SK-N-SH (cell line): ENCODE data around the gene SLC29A1. TPM values are rescaled to one million over a fixed set of nuclear protein-coding genes. Genes with fewer than 3 reads are reported as not detected.

Experiments
- CTCF ChIA-PET: fragments of 300-600, 350-600 bp; formaldehyde crosslinking; extraction: SDS; loops from one replicate; lab custom pipeline; 2021; lab: Yijun Ruan, JAX
- POLR2A ChIA-PET: fragments of 350-600 bp; sonication (Branson Sonifier 250); formaldehyde crosslinking; extraction: SDS; loops from one replicate; lab custom pipeline; 2020; ENCODE audit warnings: antibody characterized with exemption, inconsistent platforms; lab: Yijun Ruan, JAX
- DNase-seq: peaks from one replicate; pipeline ENCODE4 v3.0.0; 2012
- H2AFZ ChIP-seq: fragments of 200-600 bp; sonication (generic); 2 replicates; pipeline ENCODE4 v1.8.1; 2016; ENCODE audit warnings: antibody characterized with exemption, mild to moderate bottlenecking, low read depth
- H3F3A ChIP-seq: fragments of 200-600 bp; sonication (generic); replicated peaks from 2 replicates; pipeline ENCODE3; 2016; ENCODE audit warnings: antibody characterized with exemption, mild to moderate bottlenecking; ENCODE audit not compliant: insufficient read depth
- H3K27ac ChIP-seq, 2 experiments: fragments of 200-500 bp in 1 of 2; fragments of 200-600 bp in 1 of 2; sonication (Bioruptor generic) in 1 of 2; sonication (generic), shearing (Covaris generic) in 1 of 2; 2 replicates each; pipeline versions ENCODE4 v1.5.1 to v1.6.1; 2014 to 2016; ENCODE audit warnings: low read depth in 2 of 2, inconsistent platforms in 1 of 2, low read length in 1 of 2, mild to moderate bottlenecking in 1 of 2, mixed read lengths in 1 of 2
- H3K27me3 ChIP-seq: fragments of 200-600 bp; sonication (generic), shearing (Covaris generic); 2 replicates; pipeline ENCODE4 v1.6.1; 2016; ENCODE audit warnings: mixed run types; ENCODE audit not compliant: insufficient read depth
- H3K36me3 ChIP-seq, 2 experiments: fragments of 200-500 bp in 1 of 2; fragments of 200-600 bp in 1 of 2; sonication (Bioruptor generic) in 1 of 2; sonication (generic) in 1 of 2; replicated peaks in 1 of 2; 2 replicates each; pipeline versions ENCODE3 to v1.5.1; 2014 to 2016; ENCODE audit warnings: low read length in 1 of 2, mild to moderate bottlenecking in 1 of 2; ENCODE audit not compliant: insufficient read depth in 2 of 2, control insufficient read depth in 1 of 2
- H3K4me1 ChIP-seq, 2 experiments: fragments of 200-500 bp in 1 of 2; fragments of 200-600 bp in 1 of 2; sonication (Bioruptor generic) in 1 of 2; sonication (generic), shearing (Covaris generic) in 1 of 2; 2 replicates each; pipeline versions ENCODE4 v1.5.1 to v1.6.1; 2014 to 2016; ENCODE audit warnings: low read depth in 1 of 2, low read length in 1 of 2, mixed run types in 1 of 2; ENCODE audit not compliant: insufficient read depth in 2 of 2, control insufficient read depth in 1 of 2
- H3K4me2 ChIP-seq: fragments of 200-600 bp; sonication (generic), shearing (Covaris generic); 2 replicates; pipeline ENCODE4 v1.6.1; 2017; ENCODE audit warnings: mixed run types
- H3K4me3 ChIP-seq, 2 experiments: fragments of 200-500 bp in 1 of 2; fragments of 200-600 bp in 1 of 2; sonication (Bioruptor generic) in 1 of 2; sonication (generic), shearing (Covaris generic) in 1 of 2; 2 replicates each; pipeline versions ENCODE4 v1.5.1 to v1.8.1; 2014 to 2016; ENCODE audit warnings: low read depth in 2 of 2, inconsistent platforms in 1 of 2, low read length in 1 of 2, mild to moderate bottlenecking in 1 of 2, mixed read lengths in 1 of 2, moderate library complexity in 1 of 2
- H3K79me2 ChIP-seq: fragments of 200-600 bp; sonication (generic); 2 replicates; pipeline ENCODE4 v1.8.1; 2017; ENCODE audit warnings: mild to moderate bottlenecking; ENCODE audit not compliant: insufficient read depth
- H3K9ac ChIP-seq: fragments of 200-600 bp; sonication (generic); 2 replicates; pipeline ENCODE4 v1.6.1; 2017; ENCODE audit warnings: mixed run types
- H3K9me2 ChIP-seq: fragments of 200-600 bp; sonication (generic); 2 replicates; pipeline ENCODE4 v1.6.1; 2017; ENCODE audit warnings: mixed run types
- H3K9me3 ChIP-seq: fragments of 200-600 bp; sonication (generic); 2 replicates; pipeline ENCODE4 v1.6.1; 2017; ENCODE audit warnings: mixed run types, mild to moderate bottlenecking, moderate library complexity
- H4K20me1 ChIP-seq: fragments of 200-600 bp; sonication (generic); 2 replicates; pipeline ENCODE4 v1.6.1; 2017; ENCODE audit warnings: mild to moderate bottlenecking, mixed run types; ENCODE audit not compliant: insufficient read depth
- CHD2 ChIP-seq: fragments of 150-350 bp; IDR thresholded peaks from 2 replicates; pipeline ENCODE4 v1.6.1; 2018; ENCODE audit warnings: low read length; ENCODE audit not compliant: partially characterized antibody
- ELF1 ChIP-seq: IDR thresholded peaks from 2 replicates; pipeline ENCODE4 v1.4.0; 2012
- EP300 ChIP-seq, 2 experiments: IDR thresholded peaks; 2 replicates each; pipeline versions ENCODE4 v1.4.0 to v1.6.1; 2012; ENCODE audit warnings: borderline replicate concordance in 1 of 2, low read depth in 1 of 2, low read length in 1 of 2
- FOSL2 ChIP-seq: IDR thresholded peaks from 2 replicates; pipeline ENCODE4 v1.4.0; 2012; ENCODE audit warnings: low read depth, mild to moderate bottlenecking, moderate library complexity, borderline replicate concordance
- FOXM1 ChIP-seq: IDR thresholded peaks from 2 replicates; pipeline ENCODE4 v1.4.0; 2012; ENCODE audit warnings: low read depth, mild to moderate bottlenecking
- GABPA ChIP-seq: IDR thresholded peaks from 2 replicates; pipeline ENCODE4 v1.4.0; 2012; ENCODE audit warnings: low read depth, mild to moderate bottlenecking
- GATA2 ChIP-seq: sonication (generic); formaldehyde crosslinking; IDR thresholded peaks from 2 replicates; pipeline ENCODE4 v1.5.0; 2020; ENCODE audit warnings: mild to moderate bottlenecking, missing genetic modification reagents
- JUND ChIP-seq: IDR thresholded peaks from 2 replicates; pipeline ENCODE4 v1.4.0; 2012
- MEF2A ChIP-seq: IDR thresholded peaks from 2 replicates; pipeline ENCODE4 v1.4.0; 2012; ENCODE audit warnings: low read depth, borderline replicate concordance
- MXI1 ChIP-seq: IDR thresholded peaks from 2 replicates; pipeline ENCODE4 v1.6.1; 2012; ENCODE audit warnings: mild to moderate bottlenecking, low read depth, low read length, improper control_type of control experiment
- NFIC ChIP-seq: IDR thresholded peaks from 2 replicates; pipeline ENCODE4 v1.4.0; 2012; ENCODE audit warnings: borderline replicate concordance
- NRF1 ChIP-seq: IDR thresholded peaks from 2 replicates; pipeline ENCODE4 v1.6.1; 2012; ENCODE audit warnings: low read depth, mild to moderate bottlenecking, low read length
- RAD21 ChIP-seq: IDR thresholded peaks from 2 replicates; pipeline ENCODE4 v1.6.1; 2012; ENCODE audit warnings: mild to moderate bottlenecking, low read length
- RCOR1 ChIP-seq: fragments of 150-350 bp; IDR thresholded peaks from 2 replicates; pipeline ENCODE4 v1.6.1; 2017; ENCODE audit warnings: antibody characterized with exemption, low read length
- RXRA ChIP-seq: IDR thresholded peaks from 2 replicates; pipeline ENCODE4 v1.4.0; 2012; ENCODE audit warnings: low read depth, mild to moderate bottlenecking, borderline replicate concordance
- SMC3 ChIP-seq: IDR thresholded peaks from 2 replicates; pipeline ENCODE4 v1.6.1; 2012; ENCODE audit warnings: low read depth, low read length, improper control_type of control experiment
- TEAD4 ChIP-seq: IDR thresholded peaks from 2 replicates; pipeline ENCODE4 v1.4.0; 2012; ENCODE audit warnings: mild to moderate bottlenecking, borderline replicate concordance; ENCODE audit not compliant: insufficient read depth
- WGBS: methylation state at CpG from one replicate; pipeline ENCODE4 v1.1.6; 2017; ENCODE audit warnings: low lambda C conversion rate; 5-methylcytosine and 5-hydroxymethylcytosine counted together
- polyA plus RNA-seq, 3 experiments: library from polyadenylated mRNA; depleted of rRNA; stranded (reverse); fragments of >200 nt; gene quantifications; 2 replicates each; pipeline ENCODE4 v1.2.3, GENCODE V29; 2012
- TF ChIP-seq, protein P1 (sequence below): IDR thresholded peaks from 2 replicates; pipeline ENCODE4 v1.6.1; 2012; ENCODE audit warnings: mild to moderate bottlenecking, low read depth, low read length, moderate library complexity
- TF ChIP-seq, protein P2 (sequence below): fragments of 150-350 bp; IDR thresholded peaks from 2 replicates; pipeline ENCODE4 v1.6.1; 2017; ENCODE audit warnings: antibody characterized with exemption, low read length, low read depth, borderline replicate concordance
- TF ChIP-seq, protein P3 (sequence below): fragments of 150-350 bp; IDR thresholded peaks from 2 replicates; pipeline ENCODE4 v1.6.1; 2016; ENCODE audit warnings: mild to moderate bottlenecking, low read depth, low read length
- TF ChIP-seq, protein P4 (sequence below): IDR thresholded peaks from 2 replicates; pipeline ENCODE4; 2012

The SLC29A1 gene
- polyA plus RNA-seq, 1 of the 3 experiments (the other 2 are of a cell fraction) = 44.5 TPM

DNA sequence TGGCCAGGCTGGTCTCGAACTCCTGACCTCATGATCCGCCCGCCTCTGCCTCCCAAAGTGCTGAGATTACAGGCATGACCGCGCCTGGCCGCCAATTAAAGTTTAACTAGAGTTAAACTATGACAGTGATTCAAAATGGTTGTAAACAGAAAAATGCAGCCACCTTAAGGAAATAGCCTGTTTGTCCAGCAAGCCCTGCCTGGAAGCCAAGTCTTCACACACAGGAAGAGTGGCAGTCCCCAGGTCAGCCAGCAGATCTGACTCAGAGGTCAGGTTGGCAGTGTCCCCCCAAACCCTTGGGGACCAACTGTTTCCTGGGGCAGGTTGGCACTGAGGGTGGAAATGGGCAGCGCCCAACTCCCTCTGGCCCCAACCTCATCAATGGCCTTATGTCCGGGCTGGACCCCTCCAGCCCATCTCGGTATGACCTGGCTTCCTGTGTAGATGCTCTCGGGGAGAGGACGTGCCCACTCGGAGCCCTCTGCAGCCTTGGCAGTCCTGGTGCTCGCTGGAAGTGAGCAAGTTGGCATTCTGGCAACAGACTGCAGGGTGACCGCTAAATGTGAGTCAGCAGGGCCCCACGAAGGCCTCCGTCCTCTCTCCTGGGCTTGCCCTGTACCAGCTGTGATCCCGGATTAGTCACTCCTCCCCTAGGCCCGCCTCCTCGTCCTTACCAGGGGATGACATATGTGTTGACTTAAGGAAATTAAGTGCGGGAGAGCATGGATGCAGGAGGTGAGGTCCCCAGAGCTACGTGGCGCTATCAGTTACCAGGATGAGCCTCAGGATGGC is 13.8 kb downstream of the SLC29A1 start (continued):
- TF ChIP-seq MEF2A (no peak), SMC3 (no peak), GABPA (no peak; the same call in 1 of the 2 replicates), NRF1 (no peak)
- TF ChIP-seq, protein P1, sequence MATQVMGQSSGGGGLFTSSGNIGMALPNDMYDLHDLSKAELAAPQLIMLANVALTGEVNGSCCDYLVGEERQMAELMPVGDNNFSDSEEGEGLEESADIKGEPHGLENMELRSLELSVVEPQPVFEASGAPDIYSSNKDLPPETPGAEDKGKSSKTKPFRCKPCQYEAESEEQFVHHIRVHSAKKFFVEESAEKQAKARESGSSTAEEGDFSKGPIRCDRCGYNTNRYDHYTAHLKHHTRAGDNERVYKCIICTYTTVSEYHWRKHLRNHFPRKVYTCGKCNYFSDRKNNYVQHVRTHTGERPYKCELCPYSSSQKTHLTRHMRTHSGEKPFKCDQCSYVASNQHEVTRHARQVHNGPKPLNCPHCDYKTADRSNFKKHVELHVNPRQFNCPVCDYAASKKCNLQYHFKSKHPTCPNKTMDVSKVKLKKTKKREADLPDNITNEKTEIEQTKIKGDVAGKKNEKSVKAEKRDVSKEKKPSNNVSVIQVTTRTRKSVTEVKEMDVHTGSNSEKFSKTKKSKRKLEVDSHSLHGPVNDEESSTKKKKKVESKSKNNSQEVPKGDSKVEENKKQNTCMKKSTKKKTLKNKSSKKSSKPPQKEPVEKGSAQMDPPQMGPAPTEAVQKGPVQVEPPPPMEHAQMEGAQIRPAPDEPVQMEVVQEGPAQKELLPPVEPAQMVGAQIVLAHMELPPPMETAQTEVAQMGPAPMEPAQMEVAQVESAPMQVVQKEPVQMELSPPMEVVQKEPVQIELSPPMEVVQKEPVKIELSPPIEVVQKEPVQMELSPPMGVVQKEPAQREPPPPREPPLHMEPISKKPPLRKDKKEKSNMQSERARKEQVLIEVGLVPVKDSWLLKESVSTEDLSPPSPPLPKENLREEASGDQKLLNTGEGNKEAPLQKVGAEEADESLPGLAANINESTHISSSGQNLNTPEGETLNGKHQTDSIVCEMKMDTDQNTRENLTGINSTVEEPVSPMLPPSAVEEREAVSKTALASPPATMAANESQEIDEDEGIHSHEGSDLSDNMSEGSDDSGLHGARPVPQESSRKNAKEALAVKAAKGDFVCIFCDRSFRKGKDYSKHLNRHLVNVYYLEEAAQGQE = peak; percentile 51; the same call in 1 of the 2 replicates

DNA sequence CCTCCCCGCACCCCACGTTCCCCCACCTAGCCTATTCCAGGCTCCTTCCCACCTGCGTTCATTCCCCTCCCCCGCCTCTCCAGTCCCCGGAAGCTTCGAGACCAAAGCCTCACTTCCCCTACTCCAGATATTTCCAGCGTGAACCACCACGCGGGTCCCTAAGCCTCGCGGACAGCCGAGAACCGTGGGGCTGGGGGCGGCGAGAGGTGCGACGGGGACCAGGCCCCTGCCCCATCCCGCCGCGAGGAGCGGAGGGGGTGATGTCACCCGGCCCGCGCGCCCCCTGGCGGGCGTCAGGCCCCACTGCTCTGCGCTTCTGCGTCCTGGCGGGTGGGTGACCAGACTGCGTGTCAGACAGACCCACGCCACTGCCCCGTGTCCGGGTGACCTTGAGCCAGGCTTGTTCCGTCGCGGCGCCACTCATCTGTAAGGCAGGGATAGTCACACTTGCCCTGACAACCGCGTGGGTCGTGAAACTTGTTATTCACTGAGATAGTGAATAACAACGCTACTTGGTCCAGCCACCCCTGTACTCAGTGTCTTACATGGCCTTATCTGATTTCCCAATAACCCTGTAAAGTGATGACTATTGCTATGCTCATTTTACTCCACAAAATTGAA is 14.5 kb downstream of the SLC29A1 start:
- POLR2A ChIA-PET = interaction anchor here (1.2 to 2.7 kb wide), 2 partner anchors 9 to 13 kb away, joined by 3 to 27 read pairs; partner anchors contain the start of gene HSP90AB1
- peak overlapping the region; percentile 77 for H3K9ac ChIP-seq
- peak overlapping the region; percentile 49; the same call in 1 of the 2 replicates for H2AFZ ChIP-seq
- CTCF ChIA-PET = interaction anchor here (0.6 to 8.5 kb wide), 31 partner anchors 8 to 185 kb away, joined by 3 to 224 read pairs (median 4); partner anchors contain the start of genes HSP90AB1, MYMX and SLC29A1
- no peaks in the 10 kb centered on the region for H3K79me2 ChIP-seq
- H3K9me3 ChIP-seq = no peaks in the 10 kb centered on the region
- H3K27ac ChIP-seq = peak overlapping the region; percentile 84 to 90
- peaks cover 26 to 45% of the 10 kb centered on the region in 2 experiments for H3K4me1 ChIP-seq
- H3K4me3 ChIP-seq = peak overlapping the region; percentile 53 to 62
- peak overlapping the region; percentile 81 for H3K4me2 ChIP-seq
- no peaks in the 10 kb centered on the region for H3K9me2 ChIP-seq
- peak; percentile 92 for DNase-seq
- H4K20me1 ChIP-seq = no peaks in the 10 kb centered on the region
- 6% methylated on average over 17 of the region's 42 CpGs for WGBS
- H3K36me3 ChIP-seq = no peaks in the 10 kb centered on the region
- peaks cover 18% of the 10 kb centered on the region for H3F3A ChIP-seq
- no peaks in the 10 kb centered on the region for H3K27me3 ChIP-seq
- TF ChIP-seq RCOR1 (0 out of 2 replicates have a peak, but pooled peaks have one; percentile 17), CHD2 (peak; percentile 33), RXRA (0 out of 2 replicates have a peak, but pooled peaks have one; percentile 3), MXI1 (peak; percentile 61), JUND (0 out of 2 replicates have a peak, but pooled peaks have one; percentile 15), TEAD4 (0 out of 2 replicates have a peak, but pooled peaks have one; percentile 9), GABPA (peak; percentile 13; the same call in 1 of the 2 replicates), GATA2 (peak; percentile 26), EP300 (IDR thresholded peaks at IDR 0.05; ENCODE audit: borderline replicate concordance in 1 of 2, low read depth in 1 of 2, low read length in 1 of 2) (no peak), ELF1 (0 out of 2 replicates have a peak, but pooled peaks have one; percentile 46), FOSL2 (peak; percentile 6; the same call in 1 of the 2 replicates), FOXM1 (no peak), MEF2A (no peak), NFIC (no peak), NRF1 (no peak), RAD21 (peak; percentile 58), SMC3 (peak; percentile 73)
- TF ChIP-seq, protein P2, sequence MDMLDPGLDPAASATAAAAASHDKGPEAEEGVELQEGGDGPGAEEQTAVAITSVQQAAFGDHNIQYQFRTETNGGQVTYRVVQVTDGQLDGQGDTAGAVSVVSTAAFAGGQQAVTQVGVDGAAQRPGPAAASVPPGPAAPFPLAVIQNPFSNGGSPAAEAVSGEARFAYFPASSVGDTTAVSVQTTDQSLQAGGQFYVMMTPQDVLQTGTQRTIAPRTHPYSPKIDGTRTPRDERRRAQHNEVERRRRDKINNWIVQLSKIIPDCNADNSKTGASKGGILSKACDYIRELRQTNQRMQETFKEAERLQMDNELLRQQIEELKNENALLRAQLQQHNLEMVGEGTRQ = no peak
- TF ChIP-seq, protein P3, sequence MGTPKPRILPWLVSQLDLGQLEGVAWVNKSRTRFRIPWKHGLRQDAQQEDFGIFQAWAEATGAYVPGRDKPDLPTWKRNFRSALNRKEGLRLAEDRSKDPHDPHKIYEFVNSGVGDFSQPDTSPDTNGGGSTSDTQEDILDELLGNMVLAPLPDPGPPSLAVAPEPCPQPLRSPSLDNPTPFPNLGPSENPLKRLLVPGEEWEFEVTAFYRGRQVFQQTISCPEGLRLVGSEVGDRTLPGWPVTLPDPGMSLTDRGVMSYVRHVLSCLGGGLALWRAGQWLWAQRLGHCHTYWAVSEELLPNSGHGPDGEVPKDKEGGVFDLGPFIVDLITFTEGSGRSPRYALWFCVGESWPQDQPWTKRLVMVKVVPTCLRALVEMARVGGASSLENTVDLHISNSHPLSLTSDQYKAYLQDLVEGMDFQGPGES = no peak
- TF ChIP-seq, protein P4, sequence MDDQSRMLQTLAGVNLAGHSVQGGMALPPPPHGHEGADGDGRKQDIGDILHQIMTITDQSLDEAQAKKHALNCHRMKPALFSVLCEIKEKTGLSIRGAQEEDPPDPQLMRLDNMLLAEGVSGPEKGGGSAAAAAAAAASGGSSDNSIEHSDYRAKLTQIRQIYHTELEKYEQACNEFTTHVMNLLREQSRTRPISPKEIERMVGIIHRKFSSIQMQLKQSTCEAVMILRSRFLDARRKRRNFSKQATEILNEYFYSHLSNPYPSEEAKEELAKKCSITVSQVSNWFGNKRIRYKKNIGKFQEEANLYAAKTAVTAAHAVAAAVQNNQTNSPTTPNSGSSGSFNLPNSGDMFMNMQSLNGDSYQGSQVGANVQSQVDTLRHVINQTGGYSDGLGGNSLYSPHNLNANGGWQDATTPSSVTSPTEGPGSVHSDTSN = peak; percentile 21; the same call in 1 of the 2 replicates
